Stomach (tissue), 9 donors: ENCODE data around the gene UGT1A7. TPM values are rescaled to one million over a fixed set of nuclear protein-coding genes. Genes with fewer than 3 reads are reported as not detected.
"Not testable (repeated sequence)": the region's sequence is repeated elsewhere in the genome, so short reads cannot be mapped to it uniquely, and the experiment has no call there.

ENCODE experiments used
- DNase-seq, 2 donors: peaks; one replicate each; pipeline versions ENCODE4 v3.0.0 to v3.0.0-alpha.2; 2013 to 2019
- H3K27ac ChIP-seq, 5 donors: fragments of 200-600 bp in 4 of 5; sonication (generic) in 4 of 5; one replicate each; pipeline ENCODE4 v1.5.1; 2013 to 2019; ENCODE audit warnings: mild to moderate bottlenecking in 1 of 5, moderate library complexity in 1 of 5
- H3K27me3 ChIP-seq, 3 donors: fragments of 200-600 bp; sonication (generic); one replicate each; pipeline ENCODE4 v1.5.1; 2017 to 2019; ENCODE audit warnings: mixed run types in 1 of 3
- H3K36me3 ChIP-seq, 4 donors: fragments of 200-600 bp; sonication (generic); 1 replicate in 3 of 4; 2 replicates in 1 of 4; pipeline ENCODE4 v1.5.1; 2016 to 2019
- H3K4me1 ChIP-seq, 4 donors: fragments of 200-600 bp; sonication (generic); one replicate each; pipeline ENCODE4 v1.5.1; 2016 to 2019
- H3K4me3 ChIP-seq, 4 donors: fragments of 200-600 bp; sonication (generic) in 3 of 4; one replicate each; pipeline ENCODE4 v1.5.1; 2016 to 2019; ENCODE audit warnings: mild to moderate bottlenecking in 1 of 4
- H3K9me3 ChIP-seq, 4 donors: fragments of 200-600 bp; sonication (generic); one replicate each; pipeline ENCODE4 v1.5.1; 2016 to 2019
- CTCF ChIP-seq, 7 experiments: fragments of 450-650 bp in 4 of 7; fragments of 200-600 bp in 3 of 7; sonication (generic) in 3 of 7; IDR thresholded peaks; one replicate each; pipeline ENCODE4 v1.5.1; 2016 to 2019; ENCODE audit warnings: antibody characterized with exemption in 7 of 7, control low read depth in 2 of 7, mild to moderate bottlenecking in 1 of 7
- EP300 ChIP-seq: sonication (generic); formaldehyde crosslinking; IDR thresholded peaks from one replicate; pipeline ENCODE4 v1.6.1; 2017; ENCODE audit warnings: antibody characterized with exemption
- POLR2A ChIP-seq, 4 donors: fragments of 450-650 bp; IDR thresholded peaks; one replicate each; pipeline ENCODE4 v1.6.1; 2016; ENCODE audit warnings: antibody characterized with exemption in 4 of 4, control low read depth in 2 of 4, mild to moderate bottlenecking in 1 of 4, moderate library complexity in 1 of 4
- POLR2AphosphoS5 ChIP-seq, 3 donors: sonication (generic); formaldehyde crosslinking; IDR thresholded peaks; one replicate each; pipeline ENCODE4 v1.6.1; 2016; ENCODE audit warnings: antibody characterized with exemption in 3 of 3
- WGBS, 5 donors: extraction: QIAGEN DNeasy Blood & Tissue Kit in 3 of 5; methylation state at CpG; one replicate each; pipeline versions ENCODE4 v1.1.5 to v1.1.7; 2013 to 2018; 5-methylcytosine and 5-hydroxymethylcytosine counted together
- intact Hi-C: fragments of 100-400 bp; cut with DNase I; formaldehyde crosslinking; loops from one replicate; pipeline ENCODE4 v1.15.1; 2023; ENCODE audit warnings: low total_unique reads
- polyA plus RNA-seq, 3 donors: library from polyadenylated mRNA; stranded (reverse); fragments of 200-250 nt; gene quantifications; one replicate each; pipeline ENCODE4 v1.2.3, GENCODE V29; 2013
- total RNA-seq, 5 donors: library from RNA; depleted of rRNA; stranded (reverse); fragments of >200 nt; gene quantifications; one replicate each; pipeline versions ENCODE4 v1.1.0 to v1.2.3, GENCODE V29; 2014 to 2016
- donor health status: healthy with polysubstance abuse.
- donor health status: Bipolar disorder and iron deficiency.
- donor health status: healthy.

UGT1A7 gene
- total and polyA plus RNA-seq, 8 donors: 0.45 to 37.1 (median 3.6) TPM; not detected in 2

DNA sequence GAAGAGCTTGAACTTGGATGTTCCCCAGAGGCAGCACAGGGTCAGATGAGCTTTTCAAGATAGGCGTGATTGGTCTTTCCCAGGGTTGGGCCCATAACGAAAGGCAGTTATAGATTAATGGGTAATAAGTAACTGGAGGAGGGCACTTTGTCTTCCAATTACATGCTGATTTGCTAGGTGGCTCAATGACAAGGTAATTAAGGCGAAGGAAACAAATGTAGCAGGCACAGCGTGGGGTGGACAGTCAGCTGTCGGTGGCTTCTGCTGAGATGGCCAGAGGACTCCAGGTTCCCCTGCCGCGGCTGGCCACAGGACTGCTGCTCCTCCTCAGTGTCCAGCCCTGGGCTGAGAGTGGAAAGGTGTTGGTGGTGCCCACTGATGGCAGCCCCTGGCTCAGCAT is 36.9 kb downstream of the UGT1A7 start, which contains the start of gene UGT1A4:
TSS of gene UGT1A4 (plus strand) at position 185 of the 400 bp plus-strand sequence. CDS start at position 270, 85 bp downstream.
- no peak for DNase-seq
- intact Hi-C loops: no loop called here
- Histone ChIP-seq H3K27ac (no peak within 1 kb of the TSS), H3K4me3 (no peak within 1 kb of the TSS), H3K36me3 (no peaks in the 10 kb centered on the region), H3K9me3 (no peaks in the 10 kb centered on the region), H3K4me1 (no peaks in the 10 kb centered on the region), H3K27me3 (peaks cover 0 to 4% (median 0%) of the 10 kb centered on the region in 3 donors)
- TF ChIP-seq POLR2AphosphoS5 (IDR thresholded peaks at IDR 0.05): no peak
- no peak for TF ChIP-seq POLR2A (IDR thresholded peaks at IDR 0.05)
- no peak for TF ChIP-seq EP300
- TF ChIP-seq CTCF (IDR thresholded peaks at IDR 0.05): no peak
- 84 to 93% (median 85%) methylated on average over 7 of the region's 7 CpGs for WGBS, 5 donors

- no peak for TF ChIP-seq CTCF (IDR thresholded peaks at IDR 0.05)
- TF ChIP-seq POLR2AphosphoS5 (IDR thresholded peaks at IDR 0.05): no peak
- no peak for TF ChIP-seq EP300
- no peak for TF ChIP-seq POLR2A (IDR thresholded peaks at IDR 0.05)
- Histone ChIP-seq H3K27ac (no peak within 1 kb of the TSS), H3K36me3 (no peaks in the 10 kb centered on the region), H3K27me3 (no peaks in the 10 kb centered on the region), H3K4me1 (no peaks in the 10 kb centered on the region), H3K9me3 (no peaks in the 10 kb centered on the region), H3K4me3 (no peak within 1 kb of the TSS)
- 64 to 75% (median 66%) methylated on average over 8 of the region's 8 CpGs for WGBS, 5 donors
- DNase-seq: no peak
- intact Hi-C loops: no loop called here
Measured at GRCh38 chr2:233728723-233729301, 47.1 kb downstream of the UGT1A7 start, which contains the start of gene UGT1A3. Gene UGT1A3 (plus strand): TSS chr2:233729042. CDS start chr2:233729127, 85 bp downstream.

- H3K27ac ChIP-seq, H3K9me3 ChIP-seq, H3K27me3 ChIP-seq, intact Hi-C loops, DNase-seq, H3K36me3 ChIP-seq, H3K4me1 ChIP-seq, H3K4me3 ChIP-seq: not testable (repeated sequence)
- 74 to 79% (median 77%) methylated on average over 12 to 14 of the region's 14 CpGs for WGBS, 5 donors
Measured at GRCh38 chr2:233736868-233737653, 55.4 kb downstream of the UGT1A7 start.

GRCh38 chr2:233740870-233741269 is 59.2 kb downstream of the UGT1A7 start:
- Histone ChIP-seq H3K9me3 (no peaks in the 10 kb centered on the region), H3K4me1 (peaks cover 0 to 9% (median 2%) of the 10 kb centered on the region in 4 donors), H3K27ac (no peak overlapping the region), H3K27me3 (no peaks in the 10 kb centered on the region), H3K4me3 (no peak overlapping the region), H3K36me3 (no peaks in the 10 kb centered on the region)
- intact Hi-C loops: no loop called here
- no peak for DNase-seq
- WGBS, 5 donors: 65 to 79% (median 71%) methylated on average over 2 of the region's 2 CpGs
- TF ChIP-seq EP300 (no peak), CTCF (IDR thresholded peaks at IDR 0.05) (no peak), POLR2AphosphoS5 (IDR thresholded peaks at IDR 0.05) (no peak), POLR2A (IDR thresholded peaks at IDR 0.05) (no peak)
